AG08395 (cell line): ENCODE results near the gene CRKL.
"Not testable (repeated sequence)": the region's sequence is repeated elsewhere in the genome, so short reads cannot be mapped to it uniquely, and the experiment has no call there.

Experiments used
- DNase-seq: peaks from one replicate; pipeline ENCODE4 v3.0.0; 2012; ENCODE audit warnings: mixed read lengths, low spot score

The CRKL gene, protein sequence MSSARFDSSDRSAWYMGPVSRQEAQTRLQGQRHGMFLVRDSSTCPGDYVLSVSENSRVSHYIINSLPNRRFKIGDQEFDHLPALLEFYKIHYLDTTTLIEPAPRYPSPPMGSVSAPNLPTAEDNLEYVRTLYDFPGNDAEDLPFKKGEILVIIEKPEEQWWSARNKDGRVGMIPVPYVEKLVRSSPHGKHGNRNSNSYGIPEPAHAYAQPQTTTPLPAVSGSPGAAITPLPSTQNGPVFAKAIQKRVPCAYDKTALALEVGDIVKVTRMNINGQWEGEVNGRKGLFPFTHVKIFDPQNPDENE

DNA sequence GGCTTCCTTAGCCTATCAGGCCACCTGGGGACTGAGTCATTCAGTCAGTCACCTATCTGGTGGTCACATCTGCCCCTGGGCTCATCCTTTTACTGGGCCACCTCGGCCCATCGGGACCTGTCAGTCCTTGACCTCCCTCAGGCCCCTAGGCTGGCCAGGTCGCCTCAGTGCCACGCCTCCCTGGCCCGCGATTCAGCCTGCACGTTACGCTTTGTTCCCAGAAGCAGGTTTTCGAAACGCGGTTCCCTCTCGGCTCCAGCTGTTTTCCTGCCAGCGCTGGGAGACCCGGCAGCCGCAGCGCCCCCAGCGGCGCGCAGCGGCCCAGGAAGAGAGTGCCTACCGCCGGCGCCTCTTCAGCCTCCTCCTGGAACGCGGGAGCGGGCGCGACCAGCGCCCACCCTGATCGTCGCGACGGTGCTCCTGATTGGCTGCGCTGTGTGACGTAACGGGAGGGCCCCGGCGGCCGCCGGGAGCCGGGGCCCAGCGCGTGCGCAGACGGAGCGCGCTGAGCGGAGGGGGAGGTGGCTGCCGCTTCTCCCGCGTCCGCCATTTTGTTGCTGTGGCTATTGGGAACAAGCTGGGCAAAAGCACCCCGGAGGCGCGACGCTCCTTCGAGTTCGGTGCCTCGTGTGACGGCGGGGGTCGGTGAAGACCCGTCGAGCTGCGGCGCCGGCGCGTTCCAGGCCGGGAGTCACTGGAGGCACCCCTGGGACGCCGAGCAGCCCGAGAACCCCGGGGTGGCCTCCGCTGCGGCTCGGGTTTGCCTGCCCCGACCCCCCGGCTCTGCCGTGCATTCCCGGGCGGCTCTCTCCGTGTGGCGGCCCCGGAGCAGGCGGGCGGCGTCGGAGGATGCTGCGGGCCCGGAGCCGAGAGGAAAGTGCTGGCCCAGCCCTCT, at the start of gene CRKL:
Gene CRKL (plus strand): TSS at position 492 of the 895 bp plus-strand sequence. CDS start 528 bp downstream, outside the sequence.
- peak; percentile 100 for DNase-seq

DNA sequence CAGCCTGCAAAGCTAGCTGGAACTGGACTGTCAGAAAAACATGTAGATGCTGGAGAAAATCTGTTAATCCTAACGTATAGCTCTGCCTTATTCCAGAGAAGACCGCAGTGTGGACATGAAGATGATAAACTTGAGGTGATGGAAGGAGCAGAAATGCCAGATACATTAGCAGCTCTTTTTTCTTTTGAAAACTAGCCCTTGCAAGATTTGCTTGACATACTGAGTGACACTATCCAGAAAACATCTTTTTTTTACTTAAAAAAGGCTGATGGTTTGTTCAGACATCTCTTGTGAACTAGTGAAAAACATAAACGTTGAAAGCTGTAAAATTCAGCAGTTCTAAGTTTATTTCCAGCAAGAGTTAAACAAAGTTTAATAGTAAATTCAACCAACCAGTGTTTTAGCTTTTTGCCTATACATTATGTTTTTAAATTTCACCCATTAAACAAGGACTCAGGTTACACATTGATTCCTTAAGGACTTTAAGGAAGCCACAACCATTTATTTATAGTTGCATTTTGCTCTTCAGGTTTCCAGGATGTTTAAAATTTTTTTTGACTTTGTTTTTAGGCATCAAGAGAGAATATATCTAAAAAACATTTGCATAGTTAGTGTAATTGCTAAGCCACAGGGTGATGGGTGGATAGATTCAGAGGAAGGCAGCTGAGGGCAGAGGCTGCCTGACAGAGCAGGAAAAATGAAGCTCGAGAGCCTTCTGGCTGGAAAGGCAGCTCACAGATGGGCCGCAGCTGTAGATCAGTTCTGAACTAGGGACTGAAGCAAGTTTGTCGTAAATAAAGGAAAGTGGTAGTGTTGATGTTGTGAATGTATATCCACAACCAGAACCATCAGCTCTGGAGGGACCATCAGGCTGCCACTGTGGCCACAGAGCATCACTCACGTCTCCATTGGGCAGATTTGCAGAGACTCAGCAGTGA, 48.9 kb upstream of the CRKL start:
- no peak for DNase-seq

DNA sequence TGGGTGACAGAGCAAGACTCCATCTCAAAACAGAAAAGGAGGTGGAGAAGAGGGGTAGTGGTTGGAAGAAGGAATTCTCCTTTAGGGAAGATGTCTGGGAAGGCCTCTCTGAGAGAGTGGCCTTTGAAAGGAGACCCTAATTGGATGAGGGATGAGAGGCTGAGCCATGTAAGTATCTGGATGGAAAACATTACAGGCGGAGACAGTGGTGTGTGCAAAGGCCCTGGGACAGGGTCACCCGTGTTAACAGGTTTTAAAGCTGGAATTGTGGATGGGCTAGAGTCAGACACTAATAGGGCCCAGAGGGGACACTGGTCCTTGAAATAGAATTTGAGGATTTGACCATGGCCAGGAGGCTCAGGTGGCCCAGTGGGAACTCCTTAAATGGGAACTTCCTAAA, 48.0 kb upstream of the CRKL start:
- no peak for DNase-seq

DNA sequence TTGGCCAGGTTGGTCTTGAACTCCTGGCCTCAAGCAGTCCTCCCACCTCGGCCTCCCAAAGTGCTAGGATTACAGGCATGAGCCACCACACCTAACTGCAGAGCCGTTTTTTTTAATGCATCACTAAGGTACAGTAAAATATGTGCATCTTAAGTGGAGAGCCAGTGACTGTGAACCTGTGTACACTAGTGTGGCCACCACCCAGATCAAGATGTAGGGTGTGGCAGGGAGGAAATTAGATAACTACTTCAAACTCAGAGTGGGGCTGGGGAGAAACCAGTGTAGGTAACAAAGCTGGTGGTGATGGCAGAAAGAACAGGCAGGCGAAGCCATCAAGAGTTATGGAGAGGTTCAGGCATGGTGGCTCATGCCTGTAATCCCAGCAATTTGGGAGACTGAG, 44.0 kb upstream of the CRKL start:
- no peak for DNase-seq

DNA sequence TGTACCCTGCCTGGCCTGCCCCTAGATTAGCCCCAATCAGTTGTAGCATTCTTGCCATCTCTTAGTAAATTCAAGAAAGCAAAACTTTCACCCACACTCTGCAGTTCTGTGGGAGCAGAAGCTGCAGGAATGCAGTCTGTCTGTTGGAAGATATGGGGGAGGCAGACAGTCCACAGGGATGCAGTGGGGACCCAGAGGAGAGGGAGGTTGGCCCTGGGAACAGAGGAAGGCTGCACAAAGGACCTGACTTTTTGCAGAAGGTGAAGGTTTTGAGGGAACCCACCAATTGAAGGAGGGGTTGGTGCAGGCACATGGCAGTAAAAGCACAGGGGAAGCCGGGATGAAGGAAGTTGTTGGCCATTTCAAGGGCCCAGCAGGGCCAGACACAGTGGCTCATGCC, 41.9 kb upstream of the CRKL start:
- DNase-seq: no peak

DNA sequence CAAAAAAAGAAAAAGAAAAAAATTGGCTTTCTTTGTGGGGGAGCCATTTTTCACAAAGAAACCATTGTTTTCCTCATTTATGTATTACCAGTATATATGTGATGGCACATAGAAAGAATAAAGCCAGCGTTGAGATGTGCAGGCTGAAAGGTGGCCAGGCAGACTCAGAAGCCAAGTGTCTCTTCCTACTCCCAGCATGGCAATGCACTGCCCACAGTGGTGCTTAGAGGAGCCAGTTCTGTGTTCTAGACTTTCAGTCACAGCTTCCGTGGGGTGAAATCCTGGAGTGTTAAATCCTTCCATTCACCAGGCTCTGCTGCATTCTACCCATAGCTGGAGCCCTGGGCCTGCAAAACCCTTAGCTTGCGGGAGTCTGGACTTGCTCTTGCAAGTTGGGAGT, 39.5 kb upstream of the CRKL start:
- DNase-seq: no peak

DNA sequence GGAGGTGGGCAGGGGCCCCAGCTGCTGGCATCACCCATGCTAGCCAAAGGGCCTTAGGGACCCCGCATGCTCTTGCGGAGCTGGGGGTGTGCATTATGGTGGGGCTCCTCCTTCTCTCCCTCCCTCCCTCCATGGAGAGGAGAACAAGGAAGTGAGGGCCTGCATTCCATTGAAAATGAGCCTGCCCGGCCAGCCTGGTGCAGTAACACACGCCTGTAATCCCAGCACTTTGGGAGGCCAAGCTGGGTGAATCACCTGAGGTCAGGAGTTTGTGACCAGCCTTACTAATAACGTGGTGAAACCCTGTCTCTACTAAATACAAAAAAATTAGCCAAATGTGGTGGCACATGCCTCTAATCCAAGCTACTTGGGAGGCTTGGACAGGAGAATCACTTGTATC, 36.0 kb upstream of the CRKL start:
- DNase-seq: no peak

DNA sequence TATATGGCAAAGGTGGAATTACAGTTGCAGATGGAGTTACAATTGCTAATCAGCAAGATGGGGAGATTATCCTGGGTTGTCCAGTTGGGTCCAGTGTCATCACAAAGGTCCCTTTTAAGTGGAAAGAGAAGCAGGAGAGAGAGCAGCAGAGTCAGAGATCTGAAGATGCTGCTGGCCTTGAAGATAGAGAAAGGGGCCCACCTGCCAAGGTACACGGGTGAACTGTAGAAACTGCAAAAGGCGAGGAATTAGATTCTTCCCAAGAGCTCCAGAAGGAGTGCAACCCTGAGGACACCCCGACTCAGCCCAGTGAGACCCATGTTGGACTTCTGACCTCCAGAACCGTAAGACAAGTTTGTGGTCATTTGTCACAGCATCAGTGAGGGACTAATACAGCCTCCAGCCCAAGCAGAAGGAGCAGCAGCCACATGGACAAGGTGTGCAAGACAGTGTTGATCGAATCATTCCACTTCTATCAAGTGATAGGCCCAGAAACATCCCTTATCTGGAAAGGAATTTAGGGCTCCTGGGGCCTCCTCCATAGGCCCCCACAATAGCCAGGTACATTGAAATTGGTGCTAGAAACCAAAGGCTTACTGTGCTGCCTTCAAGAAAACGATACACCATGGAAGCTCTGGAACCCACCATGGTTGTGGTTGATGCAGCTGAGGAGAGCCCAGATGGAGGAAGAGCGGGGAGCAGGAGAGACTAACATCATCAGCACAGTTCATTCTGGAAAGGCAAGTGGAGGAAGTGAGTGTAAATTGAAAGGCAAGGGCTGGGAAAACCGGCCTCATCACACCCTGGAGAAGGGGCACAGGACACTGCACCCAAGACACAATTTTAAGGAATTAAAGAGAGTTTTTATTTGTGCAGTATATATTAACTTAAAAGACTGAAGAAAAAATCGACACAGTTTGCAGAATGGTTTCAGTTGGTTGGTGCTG, 35.1 kb upstream of the CRKL start:
- no peak for DNase-seq

DNA sequence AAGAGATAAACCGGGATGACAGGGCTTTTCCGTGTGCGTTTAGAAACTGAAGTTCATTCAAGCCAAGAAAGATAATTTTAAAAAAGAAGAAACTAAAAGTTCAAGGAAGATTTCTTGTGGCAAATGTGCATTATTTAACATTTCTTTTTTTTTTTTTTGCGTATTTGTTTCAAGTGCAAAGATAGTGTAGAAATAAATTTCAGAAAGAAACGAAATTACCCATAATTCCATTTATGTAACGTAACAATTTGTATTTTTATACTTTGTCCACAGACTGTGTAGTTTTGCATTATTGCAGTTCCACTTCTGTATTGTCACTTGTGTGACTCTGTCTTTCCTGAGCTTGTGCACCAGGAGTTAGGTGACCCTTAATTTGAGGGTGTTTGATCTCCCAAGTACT, 34.4 kb upstream of the CRKL start:
- DNase-seq: no peak

DNA sequence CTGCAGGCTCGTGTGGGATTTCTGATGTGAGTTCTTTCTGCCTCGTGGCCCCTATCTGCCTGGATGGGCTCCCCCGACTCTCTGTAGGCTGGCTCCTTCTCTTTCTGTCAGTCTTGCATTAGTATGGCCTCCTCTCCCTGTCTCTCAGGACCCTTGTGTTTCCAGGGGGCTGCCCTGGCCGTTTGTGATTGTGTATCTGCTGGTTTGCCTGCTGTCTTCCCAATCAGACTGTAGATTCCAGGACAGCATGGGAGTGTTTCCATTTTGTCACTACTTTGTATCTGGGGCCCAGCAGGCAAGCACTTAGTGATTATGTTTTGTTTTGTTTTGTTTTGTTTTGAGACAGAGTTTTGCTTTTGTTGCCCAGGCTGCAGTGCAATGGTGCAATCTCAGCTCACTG, 32.8 kb upstream of the CRKL start:
- no peak for DNase-seq

DNA sequence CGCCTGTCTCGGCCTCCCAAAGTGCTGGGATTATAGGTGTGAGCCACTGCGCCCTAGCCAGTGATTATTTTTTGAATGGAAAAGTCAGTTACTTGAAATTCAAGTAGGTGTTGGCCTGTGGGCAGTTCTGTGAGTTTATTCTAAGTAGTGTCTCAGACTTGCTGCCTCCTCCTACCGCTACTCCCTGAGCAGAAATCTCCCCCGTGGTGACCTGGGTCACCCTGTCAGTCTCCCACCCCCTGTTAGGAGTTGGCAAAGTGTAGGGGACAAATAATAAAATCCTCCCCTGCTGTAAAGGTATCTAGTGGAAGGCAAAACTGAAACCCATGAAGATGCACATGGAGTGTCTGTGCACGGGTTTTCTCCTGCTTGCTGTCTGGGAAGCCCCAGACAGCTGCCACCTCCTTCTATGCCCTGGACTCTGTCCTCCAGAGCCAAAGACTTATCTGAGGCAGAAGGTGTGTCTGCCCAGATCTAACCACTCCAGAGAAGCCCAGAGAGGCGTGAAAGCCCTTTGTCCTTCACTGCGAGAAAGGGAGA, 32.1 kb upstream of the CRKL start:
- DNase-seq: no peak

DNA sequence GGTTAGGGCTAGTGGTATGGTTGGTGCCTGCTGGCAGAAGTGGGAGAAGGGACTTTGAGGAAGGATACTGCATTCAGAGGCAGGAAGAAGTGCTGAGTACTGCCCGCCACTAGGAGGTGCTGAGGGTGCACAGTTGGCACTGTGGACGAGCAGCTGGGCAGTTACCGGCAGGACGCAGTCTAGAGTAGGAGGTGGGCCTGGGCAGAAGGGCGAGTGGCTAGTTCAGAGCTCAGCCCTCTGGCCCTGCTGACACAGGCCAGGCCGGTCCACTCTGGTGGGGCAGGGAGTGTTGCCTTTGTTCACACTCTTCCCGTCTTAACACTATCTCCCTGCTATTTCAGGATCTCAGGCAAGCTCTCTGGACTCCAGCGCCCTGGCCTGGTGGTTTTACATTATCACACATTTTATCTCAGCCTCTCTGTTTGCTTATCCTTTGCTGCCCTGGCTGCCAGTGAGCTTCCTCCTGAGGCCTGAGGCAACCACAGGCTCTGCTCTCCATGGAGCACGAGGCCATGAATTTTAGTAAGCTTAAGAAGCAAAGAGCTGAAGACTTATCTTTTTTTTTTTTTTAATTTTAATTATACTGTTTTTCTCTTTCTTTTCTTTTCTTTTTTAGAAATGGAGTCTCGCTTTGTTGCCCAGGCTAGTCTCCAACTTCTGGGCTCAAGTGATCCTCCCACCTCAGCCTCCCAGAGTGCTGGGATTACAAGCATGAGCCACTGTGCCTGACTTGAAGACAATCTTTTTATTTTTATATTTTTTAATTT, 31.5 kb upstream of the CRKL start:
- peak; percentile 92 for DNase-seq

DNA sequence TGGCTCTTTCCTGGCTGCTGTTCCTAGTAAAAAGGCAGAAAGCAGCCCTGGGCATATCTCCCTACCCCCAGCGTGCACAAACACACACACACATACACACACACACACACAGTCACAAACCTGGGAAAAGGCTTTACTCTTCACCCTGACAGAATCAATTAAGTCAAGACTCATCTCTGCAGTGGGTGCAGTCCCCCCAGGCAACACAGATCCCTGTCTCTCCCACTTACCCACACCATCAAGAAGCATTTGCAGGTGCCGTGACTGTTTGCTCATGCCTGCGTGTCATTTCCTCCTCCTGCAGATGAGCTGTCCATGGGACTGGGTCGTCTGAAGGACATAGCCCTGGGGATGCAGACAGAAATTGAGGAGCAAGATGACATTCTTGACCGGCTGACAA, 29.8 kb upstream of the CRKL start:
- no peak for DNase-seq

DNA sequence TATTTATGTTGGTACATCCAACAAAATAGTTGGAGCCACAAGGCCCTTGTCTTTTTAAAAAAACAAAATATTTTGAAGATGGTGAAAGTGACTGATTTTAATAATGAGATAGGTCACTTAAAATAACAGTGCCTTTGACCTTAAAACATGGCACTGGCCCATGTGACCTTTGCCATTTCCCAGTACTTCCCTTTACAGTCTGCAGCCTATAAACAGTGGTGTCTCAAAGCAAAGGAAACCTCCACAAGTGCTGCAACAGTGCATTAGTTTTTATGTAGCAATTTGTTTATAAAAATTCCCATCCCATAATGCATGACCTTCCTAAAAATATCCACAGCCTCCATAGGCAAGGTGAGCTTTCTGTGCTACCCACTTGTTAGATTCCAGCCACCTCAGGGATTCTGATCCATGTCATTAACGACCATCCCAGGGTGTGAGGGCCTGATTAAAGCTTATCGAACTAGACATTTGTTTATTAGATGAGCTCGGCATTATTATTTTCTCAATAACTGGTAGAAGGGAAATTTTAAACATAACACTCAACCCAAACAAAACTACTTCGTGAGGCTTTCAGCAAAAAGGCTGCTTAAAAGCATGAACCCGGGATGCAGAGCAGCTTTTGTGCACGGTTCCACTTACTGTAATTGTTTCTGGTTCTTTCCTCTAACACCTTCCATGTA, 28.0 kb upstream of the CRKL start:
- DNase-seq: no peak

DNA sequence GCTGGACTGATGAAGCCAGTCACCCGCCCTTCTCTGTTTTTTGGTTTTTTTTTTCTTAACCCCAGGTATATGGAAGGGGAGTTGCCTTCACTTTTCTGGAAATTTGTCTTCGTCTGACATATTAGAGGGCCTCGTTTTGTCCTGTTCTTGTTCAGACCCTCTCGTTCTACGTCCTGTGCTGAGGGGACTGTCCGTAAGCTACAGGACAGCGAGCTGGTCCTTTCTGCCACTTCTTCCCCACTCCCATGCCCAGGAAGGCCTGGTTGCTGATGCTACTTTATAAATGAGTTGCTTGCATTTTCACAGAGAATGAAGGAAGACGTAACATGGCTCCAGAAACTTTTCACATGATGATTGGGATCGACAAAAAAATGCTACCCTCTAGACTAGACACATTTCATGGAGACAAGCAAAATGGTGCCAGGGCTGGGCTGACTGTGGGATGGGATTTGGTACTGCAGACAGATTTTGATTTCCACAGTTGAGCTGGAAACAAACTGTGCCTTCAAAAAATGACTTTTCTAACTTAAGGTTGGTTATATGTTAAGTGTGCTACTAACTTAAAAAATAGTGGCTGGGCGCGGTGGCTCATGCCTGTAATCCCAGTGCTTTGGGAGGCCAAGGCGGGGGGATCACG, 27.2 kb upstream of the CRKL start:
- DNase-seq: no peak

DNA sequence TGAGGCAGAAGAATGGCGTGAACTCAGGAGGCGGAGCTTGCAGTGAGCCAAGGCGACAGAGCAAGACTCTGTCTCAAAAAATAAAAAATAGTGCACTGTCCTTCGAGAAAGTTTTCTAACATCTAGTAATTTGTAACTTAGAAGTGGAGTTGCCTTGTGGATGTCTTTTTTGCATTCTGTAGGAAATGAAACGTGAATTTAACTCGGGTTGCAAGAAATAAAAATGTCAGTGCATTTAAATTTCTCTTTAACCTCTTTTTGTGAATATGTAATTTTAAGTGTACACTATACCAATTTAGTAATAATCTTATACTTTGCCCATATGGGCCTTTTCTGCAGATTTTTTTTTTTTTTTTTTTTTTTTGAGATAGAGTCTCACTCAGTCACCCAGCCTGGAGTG, 26.2 kb upstream of the CRKL start:
- no peak for DNase-seq

DNA sequence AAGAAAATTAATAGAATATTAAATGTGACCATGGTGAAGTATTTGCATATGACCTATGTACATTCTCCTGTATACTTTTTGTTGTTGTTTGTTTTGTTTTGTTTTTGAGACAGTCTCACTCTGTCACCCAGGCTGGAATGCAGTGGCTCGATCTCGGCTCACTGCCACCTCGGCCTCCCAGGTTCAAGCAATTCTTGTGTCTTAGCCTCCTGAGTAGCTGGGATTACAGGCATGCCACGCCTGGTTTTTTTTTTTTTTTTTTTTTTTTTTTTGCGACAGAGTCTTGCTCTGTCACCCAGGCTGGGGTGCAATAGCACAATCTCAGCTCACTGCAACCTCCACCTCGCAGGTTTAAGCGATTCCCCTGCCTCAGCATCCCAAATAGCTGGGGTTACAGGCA, 19.5 kb upstream of the CRKL start:
- DNase-seq: not testable (repeated sequence)

DNA sequence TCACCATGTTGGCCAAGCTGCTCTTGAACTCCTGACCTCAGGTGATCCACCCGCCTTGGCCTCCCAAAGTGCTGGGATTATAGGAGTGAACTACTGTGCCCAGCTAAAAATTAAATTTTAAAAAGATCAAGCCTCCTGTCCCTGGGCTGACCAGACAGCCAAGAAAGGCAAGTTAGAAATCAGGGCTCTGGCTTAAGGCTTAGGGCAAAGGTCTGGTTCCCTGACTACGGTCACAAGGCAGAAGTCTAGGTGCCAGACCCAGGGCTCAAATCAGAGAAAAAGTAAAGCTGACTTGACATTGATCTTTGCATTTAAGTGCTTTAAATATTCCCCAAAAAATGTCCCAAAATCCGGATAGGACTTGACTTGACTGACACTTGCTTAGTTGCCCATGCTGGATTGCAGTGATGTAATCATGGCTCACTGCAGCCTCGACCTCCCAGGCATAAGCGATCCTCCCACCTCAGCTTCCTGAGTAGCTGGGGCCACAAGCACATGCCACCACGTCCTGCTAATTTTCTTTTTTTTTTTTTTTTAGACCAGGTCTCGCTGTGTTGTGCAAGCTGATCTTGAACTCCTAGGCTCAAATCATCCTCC, 17.3 kb upstream of the CRKL start:
- DNase-seq: no peak
